ENCODE data around the gene TCL1B. TPM values are rescaled to one million over a fixed set of nuclear protein-coding genes. Genes with fewer than 3 reads are reported as not detected.

The TCL1B gene
- total and polyA plus RNA-seq, 3 donors from 2014 or later = 3.7 to 5.6 (median 5.1) TPM

DNA sequence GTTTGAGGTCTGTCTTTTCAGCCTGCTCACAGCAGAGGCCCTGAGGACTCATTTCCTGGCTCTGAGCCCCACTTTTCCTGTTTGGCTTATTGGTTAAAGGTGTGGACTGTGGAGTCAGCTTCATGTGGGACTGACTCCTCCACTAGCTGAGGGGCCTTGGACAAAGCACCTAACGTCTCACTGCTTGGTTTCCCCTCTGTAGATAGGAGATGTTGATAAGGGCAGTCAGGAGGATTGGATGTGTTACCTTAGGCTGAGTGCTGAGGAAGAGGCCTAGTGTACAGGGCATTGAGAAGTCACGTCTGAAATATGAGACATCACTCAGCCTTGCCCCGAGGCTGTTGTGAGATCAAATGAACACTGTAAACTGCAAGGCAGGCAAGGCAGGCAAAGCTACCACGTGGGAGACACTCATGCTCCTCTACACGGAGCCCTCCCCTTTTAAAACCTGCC lies 54.8 kb downstream of the TCL1B start:
- H3K4me3 ChIP-seq = no peak overlapping the region
- intact Hi-C loops (cut with DNase I; ENCODE audit: low total_unique reads) = no loop called here
- H3K36me3 ChIP-seq (ENCODE audit: low read depth, missing control alignments) = no peaks in the 10 kb centered on the region
- DNase-seq = no peak
- H3K27me3 ChIP-seq = no peaks in the 10 kb centered on the region
- H3K4me1 ChIP-seq = no peaks in the 10 kb centered on the region
- no peak overlapping the region for H3K27ac ChIP-seq
- H3K9me3 ChIP-seq = no peaks in the 10 kb centered on the region
- TF ChIP-seq, protein P1, sequence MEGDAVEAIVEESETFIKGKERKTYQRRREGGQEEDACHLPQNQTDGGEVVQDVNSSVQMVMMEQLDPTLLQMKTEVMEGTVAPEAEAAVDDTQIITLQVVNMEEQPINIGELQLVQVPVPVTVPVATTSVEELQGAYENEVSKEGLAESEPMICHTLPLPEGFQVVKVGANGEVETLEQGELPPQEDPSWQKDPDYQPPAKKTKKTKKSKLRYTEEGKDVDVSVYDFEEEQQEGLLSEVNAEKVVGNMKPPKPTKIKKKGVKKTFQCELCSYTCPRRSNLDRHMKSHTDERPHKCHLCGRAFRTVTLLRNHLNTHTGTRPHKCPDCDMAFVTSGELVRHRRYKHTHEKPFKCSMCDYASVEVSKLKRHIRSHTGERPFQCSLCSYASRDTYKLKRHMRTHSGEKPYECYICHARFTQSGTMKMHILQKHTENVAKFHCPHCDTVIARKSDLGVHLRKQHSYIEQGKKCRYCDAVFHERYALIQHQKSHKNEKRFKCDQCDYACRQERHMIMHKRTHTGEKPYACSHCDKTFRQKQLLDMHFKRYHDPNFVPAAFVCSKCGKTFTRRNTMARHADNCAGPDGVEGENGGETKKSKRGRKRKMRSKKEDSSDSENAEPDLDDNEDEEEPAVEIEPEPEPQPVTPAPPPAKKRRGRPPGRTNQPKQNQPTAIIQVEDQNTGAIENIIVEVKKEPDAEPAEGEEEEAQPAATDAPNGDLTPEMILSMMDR (IDR thresholded peaks at IDR 0.05) = no peak
- TF ChIP-seq POLR2A (IDR thresholded peaks at IDR 0.05) = no peak
- WGBS, 2 donors = 37 to 47% methylated on average over 5 of the region's 5 CpGs

DNA sequence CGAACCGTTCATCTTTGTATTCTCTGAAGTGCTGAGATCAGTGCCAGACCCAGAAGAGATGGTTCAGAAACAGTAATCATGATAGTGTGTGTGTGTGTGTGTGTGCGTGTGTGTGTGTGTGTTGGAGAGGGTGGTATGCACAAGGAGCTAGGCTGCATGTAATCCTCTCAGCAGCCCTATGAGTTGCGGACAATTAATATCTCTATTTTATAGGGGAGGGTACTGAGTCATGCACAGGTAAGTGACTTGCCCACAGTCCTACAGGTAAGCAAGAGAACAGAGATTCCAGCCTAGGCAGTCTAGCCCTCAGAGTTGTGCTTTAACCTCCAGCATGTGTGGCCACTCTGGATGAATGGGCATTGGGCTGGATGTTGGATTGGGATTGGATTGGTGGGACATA lies 55.6 kb downstream of the TCL1B start:
- WGBS, 2 donors = 80 to 95% methylated on average over 3 to 4 of the region's 4 CpGs
- Histone ChIP-seq H3K4me1 (no peaks in the 10 kb centered on the region), H3K27me3 (no peaks in the 10 kb centered on the region), H3K4me3 (no peak overlapping the region), H3K27ac (no peak overlapping the region), H3K36me3 (ENCODE audit: low read depth, missing control alignments) (no peaks in the 10 kb centered on the region), H3K9me3 (no peaks in the 10 kb centered on the region)
- no peak for TF ChIP-seq POLR2A (IDR thresholded peaks at IDR 0.05)
- TF ChIP-seq, protein P1 (IDR thresholded peaks at IDR 0.05) = no peak
- DNase-seq = no peak
- intact Hi-C loops (cut with DNase I; ENCODE audit: low total_unique reads) = no loop called here

Small RNAs within 50 kb of the gene (small RNA-seq; reads per million reads assigned to genes)
- gene RF02193 = 0 reads per million in 2 donors

Other genes starting within 250 kb of the TCL1B start
- 10 to 100 TPM; 37.6 to 38.9 TPM for gene SYNE3, start 169.8 kb upstream of the TCL1B start, total RNA-seq
- 8.3 TPM for gene SYNE3, start 169.8 kb upstream of the TCL1B start, polyA plus RNA-seq (ENCODE audit: insufficient read depth, low read depth, low replicate concordance)
- gene GLRX5, start 151.4 kb upstream of the TCL1B start, total RNA-seq = 10 to 100 TPM; 83.9 to 95.0 TPM
- gene GLRX5, start 151.4 kb upstream of the TCL1B start, polyA plus RNA-seq (ENCODE audit: insufficient read depth, low read depth, low replicate concordance) = 101 TPM
- 10 to 100 TPM; 10.2 to 14.1 TPM for gene TCL1A, start 27.7 kb downstream of the TCL1B start, total RNA-seq
- gene TCL1A, start 27.7 kb downstream of the TCL1B start, polyA plus RNA-seq (ENCODE audit: insufficient read depth, low read depth, low replicate concordance) = 13.7 TPM
- gene TUNAR, start 190.4 kb downstream of the TCL1B start, total RNA-seq = 1 to 10 TPM; 3.9 to 4.2 TPM
- gene TUNAR, start 190.4 kb downstream of the TCL1B start, polyA plus RNA-seq (ENCODE audit: insufficient read depth, low read depth, low replicate concordance) = 2.3 TPM